Measurements from ENCODE around the gene CDIPT. TPM values are rescaled to one million over a fixed set of nuclear protein-coding genes. Genes with fewer than 3 reads are reported as not detected.

Gene CDIPT
- total RNA-seq, 1 experiment from 2014 or later: 57.1 TPM

DNA sequence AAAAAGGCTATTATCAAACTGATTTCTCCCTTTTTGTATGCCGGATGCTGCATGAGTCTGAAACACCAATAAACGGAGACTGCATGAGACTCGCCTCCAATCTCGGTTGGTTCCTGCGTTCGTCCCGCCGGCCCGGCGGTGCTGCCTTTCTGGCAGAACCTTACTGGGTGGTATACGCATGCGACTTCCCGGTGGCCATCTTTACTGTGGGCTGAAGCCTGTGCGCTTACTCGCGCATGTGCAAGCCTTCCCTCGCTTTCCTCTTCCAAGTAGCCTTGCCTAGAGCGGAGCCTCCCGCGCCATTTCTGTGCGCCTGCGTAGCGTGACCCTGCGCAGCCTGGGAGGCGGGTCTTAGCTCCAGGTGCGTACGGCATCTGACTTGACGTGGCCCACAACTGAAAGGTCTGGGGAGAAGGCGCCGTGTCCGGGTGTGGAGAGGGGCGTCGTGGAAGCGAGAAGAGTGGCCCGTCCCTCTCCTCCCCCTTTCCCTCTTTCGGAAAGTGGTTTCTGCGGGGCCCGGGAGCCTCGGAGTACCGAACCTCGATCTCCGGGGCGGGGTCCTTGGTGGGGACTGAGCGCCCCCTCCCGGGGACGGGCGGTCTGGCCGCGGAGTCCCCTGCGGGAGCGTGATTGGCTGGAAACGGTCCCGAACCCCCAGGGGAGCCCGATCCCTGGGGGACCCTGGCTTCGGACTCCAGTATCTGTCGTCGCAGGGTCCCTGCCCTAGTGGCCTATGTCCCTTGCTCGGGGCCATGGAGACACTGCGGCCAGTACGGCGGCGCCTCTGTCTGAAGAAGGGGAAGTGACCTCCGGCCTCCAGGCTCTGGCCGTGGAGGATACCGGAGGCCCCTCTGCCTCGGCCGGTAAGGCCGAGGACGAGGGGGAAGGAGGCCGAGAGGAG, 47.0 kb downstream of the CDIPT start, which contains the start of gene PAGR1:
Gene PAGR1, plus strand, starts transcription at position 360 of the 901 bp plus-strand sequence. Its CDS starts 374 bp downstream, at position 734.
- Mint-ChIP-seq H3K27me3 (ENCODE audit: insufficient read depth, unreplicated experiment) (no peaks in the 10 kb centered on the region), H3K36me3 (ENCODE audit: insufficient read depth, unreplicated experiment) (peaks cover 62% of the 10 kb centered on the region), H3K4me3 (ENCODE audit: unreplicated experiment) (peak within 1 kb of the TSS; percentile 89), H3K9me3 (ENCODE audit: unreplicated experiment) (no peaks in the 10 kb centered on the region), H3K27ac (ENCODE audit: unreplicated experiment) (peak within 1 kb of the TSS; percentile 93), H3K4me1 (ENCODE audit: low read depth, unreplicated experiment) (peaks cover 41% of the 10 kb centered on the region)
- peak; percentile 92 to 94 for TF ChIP-seq CTCF (IDR thresholded peaks at IDR 0.05; ENCODE audit: insufficient read depth in 1 of 2, low read depth in 1 of 2, low read length in 1 of 2, severe bottlenecking in 1 of 2, unreplicated experiment in 1 of 2)
- Histone ChIP-seq H3K4me1 (peaks cover 14% of the 10 kb centered on the region), H3K4me3 (ENCODE audit: low read depth, low read length) (peak within 1 kb of the TSS; percentile 69), H3K36me3 (ENCODE audit: control insufficient read depth, insufficient read depth, low read length) (no peaks in the 10 kb centered on the region; the same call in 1 of the 2 replicates), H3K27me3 (replicated peaks; ENCODE audit: control insufficient read depth, insufficient read depth, low read length) (no peaks in the 10 kb centered on the region), H3K9me3 (no peaks in the 10 kb centered on the region)
- CTCF ChIA-PET: interaction anchor here (0.5 to 2.8 kb wide), 14 partner anchors 8 to 216 kb away, joined by 3 to 22 read pairs (median 4); partner anchors contain the start of genes KIF22, MAZ and SEZ6L2
- intact Hi-C loops (cut with micrococcal nuclease; ENCODE audit: unreplicated experiment): loop anchor here (1.0 to 10.0 kb wide), 6 partner anchors 13 to 205 kb away; partner anchors contain the start of genes ASPHD1, CDIPT, HIRIP3 and INO80E
- BruUV-seq (replicated peaks): TSS peak; percentile 72
- DNase-seq: peak; percentile 97 to 98
- POLR2A ChIA-PET: interaction anchor here (1.0 to 1.8 kb wide), 4 partner anchors 9 to 157 kb away, joined by 5 to 10 read pairs (median 6); partner anchors contain the start of genes KIF22 and TAOK2

- Mint-ChIP-seq H3K27me3 (ENCODE audit: insufficient read depth, unreplicated experiment) (no peaks in the 10 kb centered on the region), H3K36me3 (ENCODE audit: insufficient read depth, unreplicated experiment) (peaks cover 65% of the 10 kb centered on the region), H3K4me1 (ENCODE audit: low read depth, unreplicated experiment) (peaks cover 47% of the 10 kb centered on the region), H3K27ac (ENCODE audit: unreplicated experiment) (peak overlapping the region; percentile 93), H3K4me3 (ENCODE audit: unreplicated experiment) (peak overlapping the region; percentile 89), H3K9me3 (ENCODE audit: unreplicated experiment) (no peaks in the 10 kb centered on the region)
- Histone ChIP-seq H3K27me3 (replicated peaks; ENCODE audit: control insufficient read depth, insufficient read depth, low read length) (no peaks in the 10 kb centered on the region), H3K36me3 (ENCODE audit: control insufficient read depth, insufficient read depth, low read length) (no peaks in the 10 kb centered on the region; the same call in 1 of the 2 replicates), H3K4me3 (ENCODE audit: low read depth, low read length) (peak overlapping the region; percentile 69), H3K9me3 (no peaks in the 10 kb centered on the region), H3K4me1 (peaks cover 23% of the 10 kb centered on the region)
- POLR2A ChIA-PET: interaction anchor here (1.0 to 1.8 kb wide), 3 partner anchors 8 to 25 kb away, joined by 6 to 10 read pairs (median 7); partner anchors contain the start of gene KIF22
- TF ChIP-seq CTCF (IDR thresholded peaks at IDR 0.05; ENCODE audit: insufficient read depth in 1 of 2, low read depth in 1 of 2, low read length in 1 of 2, severe bottlenecking in 1 of 2, unreplicated experiment in 1 of 2): no peak
- CTCF ChIA-PET: interaction anchor here (0.7 to 2.8 kb wide), 12 partner anchors 8 to 217 kb away, joined by 3 to 22 read pairs (median 6); partner anchors contain the start of genes KIF22 and MAZ
- no TSS peak for BruUV-seq (replicated peaks)
- no peak for DNase-seq
- intact Hi-C loops (cut with micrococcal nuclease; ENCODE audit: unreplicated experiment): loop anchor here (5.0 to 10.0 kb wide), 2 partner anchors 87 to 180 kb away; partner anchors contain the start of genes ASPHD1, HIRIP3 and INO80E
Measured at GRCh38 chr16:29815032-29815721, 47.8 kb downstream of the CDIPT start.
